ENCODE results near the gene PTGIS.

The PTGIS gene

DNA sequence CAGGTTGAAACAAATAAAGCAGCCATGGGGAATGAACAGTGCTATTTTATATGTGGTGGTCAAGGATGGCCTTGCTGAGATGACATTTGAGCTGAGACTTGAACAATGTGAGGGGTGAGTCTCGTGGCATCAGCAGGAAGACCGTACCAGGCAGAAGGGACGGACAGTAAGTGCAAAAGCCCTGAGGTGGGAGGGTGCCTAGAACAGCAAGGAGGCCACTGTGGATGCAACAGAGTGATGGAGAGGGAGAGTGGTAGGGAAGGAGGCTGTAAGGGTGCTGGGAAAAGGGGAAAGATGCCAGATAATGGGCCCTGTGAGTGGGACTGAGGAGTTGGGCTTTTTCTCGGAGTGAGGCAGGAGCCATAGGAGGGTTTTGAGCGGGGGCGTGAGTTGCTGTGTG lies 97.0 kb downstream of the PTGIS start:
- DNase-seq (ENCODE audit: low read depth in 2 of 2), result no peak

GRCh38 chr20:49469060-49469459 lies 98.9 kb downstream of the PTGIS start:
- no peak for DNase-seq (ENCODE audit: low read depth in 2 of 2)

- no peak for DNase-seq (ENCODE audit: low read depth in 2 of 2)
These were observed 99.5 kb downstream of the PTGIS start for GRCh38 chr20:49468412-49468811.

DNA sequence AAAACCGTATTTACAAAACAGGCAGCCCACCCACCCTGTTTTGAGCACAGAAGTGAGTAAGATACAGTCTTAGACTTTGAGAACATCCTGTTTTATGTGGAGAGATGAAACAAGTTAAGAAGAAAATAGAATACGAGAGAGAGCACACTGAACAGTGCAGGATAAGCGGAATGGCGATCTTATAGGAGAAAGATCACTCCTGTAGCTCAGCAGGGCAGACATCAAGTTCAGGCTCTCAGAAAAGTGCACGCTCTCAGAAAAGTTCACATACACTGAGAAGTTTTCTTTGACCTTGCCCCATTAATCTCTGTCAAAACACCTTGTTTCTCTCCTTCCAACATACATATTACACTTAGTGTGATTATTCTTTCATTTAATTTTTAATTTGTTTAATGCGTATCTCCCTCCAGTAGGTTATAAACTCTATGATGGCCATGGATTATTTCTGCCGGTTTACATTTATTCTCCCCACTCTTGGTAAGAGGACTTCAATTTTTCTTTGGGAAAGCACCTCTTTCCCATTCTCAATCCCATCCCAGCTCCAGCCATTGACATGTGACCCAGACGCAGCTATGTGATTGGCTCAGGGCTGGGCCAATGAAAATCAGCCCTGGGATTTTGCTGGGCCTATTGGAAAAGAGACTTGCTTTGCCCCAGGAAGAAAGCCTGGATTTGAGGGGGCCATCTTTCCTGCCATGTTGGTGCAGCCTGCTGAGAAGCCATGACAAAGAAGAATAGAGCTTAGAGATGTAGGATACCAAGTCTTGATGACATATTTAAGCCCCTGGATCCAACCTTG lies 101.6 kb downstream of the PTGIS start:
- no peak for DNase-seq (ENCODE audit: low read depth in 2 of 2)

DNA sequence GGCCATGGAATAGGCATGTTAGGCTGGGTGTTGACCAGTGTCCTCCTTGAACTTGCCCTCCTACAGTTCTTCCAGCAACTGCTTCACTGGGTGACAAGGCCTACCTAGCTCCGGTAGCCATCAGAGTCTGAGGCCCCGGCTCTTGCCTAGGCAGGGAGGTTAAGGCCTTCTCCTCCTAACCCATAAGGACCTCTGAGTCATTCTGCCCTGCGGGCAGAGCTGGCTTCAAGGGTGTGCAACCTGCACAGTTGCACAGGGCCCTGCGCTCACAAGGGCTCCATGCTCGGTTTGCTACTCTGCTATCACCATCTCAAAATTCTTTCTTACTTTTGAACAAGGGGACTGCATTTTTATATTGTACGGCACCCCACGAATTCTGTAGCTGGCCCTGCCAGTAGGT lies 103.4 kb downstream of the PTGIS start:
- DNase-seq (ENCODE audit: low read depth in 2 of 2), result no peak

GRCh38 chr20:49462626-49463025 lies 105.3 kb downstream of the PTGIS start:
- no peak for DNase-seq (ENCODE audit: low read depth in 2 of 2)

GRCh38 chr20:49461894-49462620 lies 105.9 kb downstream of the PTGIS start:
- DNase-seq (ENCODE audit: low read depth in 2 of 2), result no peak

GRCh38 chr20:49460916-49461315 lies 107.0 kb downstream of the PTGIS start:
- DNase-seq (ENCODE audit: low read depth in 2 of 2), result no peak

DNA sequence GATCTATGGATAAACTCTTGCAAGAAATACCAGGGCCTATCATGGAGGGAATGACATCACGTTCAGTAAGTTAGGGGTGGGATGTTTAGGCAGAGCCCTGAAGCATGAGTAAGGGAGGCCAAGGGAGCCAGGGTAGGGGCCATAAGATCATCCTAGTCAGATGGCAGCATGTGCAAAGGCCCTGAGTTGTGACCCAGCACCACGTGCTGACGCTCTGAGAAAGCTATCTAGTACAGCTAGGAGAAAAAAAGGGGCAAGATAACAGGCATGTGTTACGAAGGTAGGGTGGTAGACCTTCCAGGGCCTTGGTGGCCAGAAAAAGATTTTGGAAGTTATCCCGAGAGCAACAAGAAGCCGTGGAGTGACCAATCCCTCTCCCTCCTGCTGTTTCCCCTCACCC lies 107.8 kb downstream of the PTGIS start:
- DNase-seq (ENCODE audit: low read depth in 2 of 2), result no peak

- no peak for DNase-seq (ENCODE audit: low read depth in 2 of 2)
These were observed 108.3 kb downstream of the PTGIS start for GRCh38 chr20:49459684-49460083.

GRCh38 chr20:49457444-49457843 lies 110.5 kb downstream of the PTGIS start:
- no peak for DNase-seq (ENCODE audit: low read depth in 2 of 2)

DNA sequence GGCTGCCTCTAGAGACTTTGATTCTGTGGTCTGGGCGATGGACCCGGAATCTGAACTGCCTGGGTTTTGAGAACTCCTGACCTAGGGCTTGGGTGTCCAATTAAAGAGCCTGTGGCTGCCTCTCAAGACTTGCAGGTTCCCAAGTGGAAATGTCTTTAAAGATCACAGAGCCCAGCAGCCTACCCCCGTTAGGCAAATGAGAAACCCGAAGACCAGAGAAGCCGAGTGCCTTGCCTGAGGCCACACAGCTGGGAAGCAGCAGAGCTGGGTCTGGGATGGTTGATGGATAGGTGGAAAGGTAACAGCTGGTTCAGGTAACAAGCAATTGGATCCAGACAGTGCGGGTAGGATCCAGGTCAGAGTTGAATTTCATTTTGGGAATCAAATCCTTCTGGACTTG lies 111.3 kb downstream of the PTGIS start:
- DNase-seq (ENCODE audit: low read depth in 2 of 2), result no peak

DNA sequence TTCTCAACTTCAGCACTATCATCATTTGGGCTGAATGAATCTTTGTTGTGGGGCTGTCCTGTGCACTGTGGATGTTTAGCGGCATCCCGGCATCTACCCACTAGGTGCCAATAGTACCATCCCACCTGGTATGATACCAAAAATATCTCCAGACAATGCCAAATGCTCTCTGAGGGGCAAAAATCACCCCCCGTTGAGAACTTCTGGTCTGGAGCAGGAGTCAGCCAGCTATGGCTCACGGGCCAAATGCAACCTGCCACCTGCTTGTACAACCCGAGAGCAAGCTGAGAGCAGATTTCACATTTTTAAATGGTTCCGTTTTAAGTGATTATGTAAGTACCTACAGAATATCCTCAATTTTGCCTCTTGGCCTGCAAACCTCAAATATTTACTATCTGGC lies 112.2 kb downstream of the PTGIS start:
- no peak for DNase-seq (ENCODE audit: low read depth in 2 of 2)
